HG02642 (cell line): ENCODE results near the gene CSE1L.
"Not testable (repeated sequence)": the region's sequence is repeated elsewhere in the genome, so short reads cannot be mapped to it uniquely, and the experiment has no call there.

ENCODE experiments used
- ATAC-seq: cut with Tn5 transposase; IDR thresholded peaks from one replicate; pipeline ENCODE4 v1.9.1; 2021; ENCODE audit warnings: mild to moderate bottlenecking; ENCODE audit not compliant: unreplicated experiment, poor library complexity

The CSE1L gene, protein sequence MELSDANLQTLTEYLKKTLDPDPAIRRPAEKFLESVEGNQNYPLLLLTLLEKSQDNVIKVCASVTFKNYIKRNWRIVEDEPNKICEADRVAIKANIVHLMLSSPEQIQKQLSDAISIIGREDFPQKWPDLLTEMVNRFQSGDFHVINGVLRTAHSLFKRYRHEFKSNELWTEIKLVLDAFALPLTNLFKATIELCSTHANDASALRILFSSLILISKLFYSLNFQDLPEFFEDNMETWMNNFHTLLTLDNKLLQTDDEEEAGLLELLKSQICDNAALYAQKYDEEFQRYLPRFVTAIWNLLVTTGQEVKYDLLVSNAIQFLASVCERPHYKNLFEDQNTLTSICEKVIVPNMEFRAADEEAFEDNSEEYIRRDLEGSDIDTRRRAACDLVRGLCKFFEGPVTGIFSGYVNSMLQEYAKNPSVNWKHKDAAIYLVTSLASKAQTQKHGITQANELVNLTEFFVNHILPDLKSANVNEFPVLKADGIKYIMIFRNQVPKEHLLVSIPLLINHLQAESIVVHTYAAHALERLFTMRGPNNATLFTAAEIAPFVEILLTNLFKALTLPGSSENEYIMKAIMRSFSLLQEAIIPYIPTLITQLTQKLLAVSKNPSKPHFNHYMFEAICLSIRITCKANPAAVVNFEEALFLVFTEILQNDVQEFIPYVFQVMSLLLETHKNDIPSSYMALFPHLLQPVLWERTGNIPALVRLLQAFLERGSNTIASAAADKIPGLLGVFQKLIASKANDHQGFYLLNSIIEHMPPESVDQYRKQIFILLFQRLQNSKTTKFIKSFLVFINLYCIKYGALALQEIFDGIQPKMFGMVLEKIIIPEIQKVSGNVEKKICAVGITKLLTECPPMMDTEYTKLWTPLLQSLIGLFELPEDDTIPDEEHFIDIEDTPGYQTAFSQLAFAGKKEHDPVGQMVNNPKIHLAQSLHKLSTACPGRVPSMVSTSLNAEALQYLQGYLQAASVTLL

DNA sequence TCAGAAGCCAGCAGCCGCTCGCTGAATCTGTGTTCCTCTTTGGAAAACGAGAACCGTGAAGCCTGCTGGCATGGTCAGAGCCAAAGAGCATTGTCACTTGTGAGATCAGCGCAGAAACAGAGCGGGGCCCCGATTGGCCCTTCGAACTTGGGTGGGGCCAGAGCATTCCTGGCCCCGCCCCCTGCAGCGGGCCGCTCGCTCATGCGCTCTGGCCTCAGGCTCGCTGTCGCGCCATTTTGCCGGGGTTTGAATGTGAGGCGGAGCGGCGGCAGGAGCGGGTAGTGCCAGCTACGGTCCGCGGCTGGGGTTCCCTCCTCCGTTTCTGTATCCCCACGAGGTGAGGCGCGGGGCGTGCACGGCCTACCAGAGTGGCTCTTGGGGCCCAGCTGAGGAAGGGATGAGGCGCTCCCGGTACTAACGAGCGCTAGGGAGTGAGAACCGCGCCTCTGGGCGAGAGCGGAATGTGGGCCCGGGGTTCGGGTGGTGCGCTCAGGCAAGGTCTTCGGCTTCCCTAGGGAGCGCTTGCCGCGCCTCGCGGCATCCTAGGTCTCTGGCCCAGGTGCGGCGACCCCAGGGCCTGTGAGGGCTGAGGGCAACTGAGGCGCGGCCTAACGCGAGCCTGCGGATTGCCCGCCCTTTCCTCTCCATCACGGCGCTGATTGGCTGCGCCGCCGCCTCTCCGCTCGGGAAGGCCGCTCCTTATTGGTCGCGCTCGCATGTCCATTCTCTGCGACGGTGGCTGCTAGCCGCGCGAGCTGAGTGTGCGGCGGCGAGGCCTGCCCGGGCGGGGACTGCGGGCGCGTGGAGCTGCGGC lies at the start of gene CSE1L:
Gene CSE1L, plus strand, starts transcription at position 226 of the 814 bp plus-strand sequence. CDS start 12,152 bp downstream, outside the sequence.
- ATAC-seq, result peak; percentile 90

DNA sequence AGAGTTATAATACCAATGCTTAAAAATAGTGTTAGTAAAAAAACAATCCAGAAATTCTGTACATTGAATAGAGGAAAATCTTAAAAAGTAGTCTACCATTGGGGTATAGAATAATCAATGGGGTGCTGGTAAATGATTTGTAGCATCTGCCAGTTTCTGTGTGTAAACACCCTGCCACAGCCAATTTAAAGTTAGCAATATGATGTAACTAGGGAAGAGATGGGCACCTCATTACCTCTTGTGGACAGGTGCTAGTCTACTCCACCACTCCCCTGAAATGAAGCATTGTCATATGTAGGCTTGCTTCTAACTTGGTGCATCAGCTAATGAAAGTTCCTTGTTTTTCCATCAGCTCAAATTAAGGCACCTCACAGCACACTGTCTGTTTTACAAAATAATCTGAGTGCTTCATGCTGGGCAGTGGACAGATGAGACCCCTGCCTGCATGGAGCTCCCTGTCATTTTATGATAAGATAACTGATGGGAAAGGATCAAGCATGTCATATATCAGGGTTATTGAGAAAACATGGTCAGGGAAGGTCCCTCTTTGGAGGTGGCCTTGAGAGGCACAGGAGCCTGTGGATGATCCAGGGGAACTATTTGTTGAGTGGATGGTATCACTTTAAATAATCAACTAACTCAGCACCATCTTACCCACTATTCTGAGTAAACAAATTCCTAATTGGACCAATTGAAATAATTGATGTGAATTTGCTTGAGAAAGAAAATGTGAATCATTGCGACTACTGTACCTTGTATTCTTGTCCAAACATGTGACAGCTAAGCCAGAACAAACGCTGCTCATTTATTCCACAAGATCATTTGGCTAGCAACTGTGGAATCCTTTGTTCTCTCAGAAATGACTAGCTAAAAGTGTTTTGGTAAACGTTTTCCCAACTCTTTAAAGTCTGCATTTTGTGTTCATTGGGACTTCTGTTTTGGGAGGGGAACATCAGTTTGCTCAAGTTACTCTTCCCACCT lies 45.9 kb upstream of the CSE1L start:
- no peak for ATAC-seq

DNA sequence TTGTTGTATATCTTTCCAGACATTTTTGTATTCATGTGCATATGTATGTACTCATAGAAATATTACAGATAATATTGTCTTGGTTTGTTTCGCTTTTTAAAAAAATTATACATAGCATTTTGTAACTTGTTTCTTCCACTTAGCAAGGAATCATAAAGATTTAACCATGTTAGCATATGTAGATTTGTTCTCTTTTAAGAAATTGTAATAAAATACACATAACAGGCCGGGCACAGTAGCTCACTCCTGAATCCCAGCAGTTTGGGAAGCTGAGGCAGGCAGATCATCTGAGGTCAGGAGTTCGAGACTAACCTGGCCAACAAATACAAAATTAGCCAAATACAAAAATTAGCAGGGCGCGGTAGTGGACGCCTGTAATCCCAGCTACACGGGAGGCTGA lies 44.4 kb upstream of the CSE1L start:
- ATAC-seq, result no peak

DNA sequence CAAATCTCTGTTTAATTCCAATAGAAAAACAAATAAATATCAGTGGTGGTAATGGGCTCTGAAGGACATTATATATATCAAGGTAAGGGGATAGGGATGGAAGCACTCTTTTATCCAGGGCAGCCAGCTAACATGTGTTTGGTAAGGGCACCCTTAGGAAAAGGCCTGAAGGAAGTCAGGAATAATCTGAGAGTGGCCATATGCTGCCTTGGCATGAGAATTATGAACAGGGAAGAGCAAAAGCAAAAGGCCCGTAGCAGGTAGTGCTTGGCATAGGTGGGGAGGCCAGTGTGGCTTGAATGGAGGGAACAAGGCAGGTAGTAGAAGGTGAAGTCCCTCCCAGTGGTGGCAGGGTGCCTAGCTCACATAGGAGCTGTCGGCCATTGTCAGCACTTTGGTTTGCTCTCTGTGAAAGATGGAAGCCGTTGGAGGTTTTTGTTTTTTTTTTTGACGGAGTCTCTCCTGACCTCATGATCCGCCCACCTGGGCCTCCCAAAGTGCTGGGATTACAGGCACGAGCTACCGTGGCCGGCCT lies 39.6 kb upstream of the CSE1L start:
- no peak for ATAC-seq

DNA sequence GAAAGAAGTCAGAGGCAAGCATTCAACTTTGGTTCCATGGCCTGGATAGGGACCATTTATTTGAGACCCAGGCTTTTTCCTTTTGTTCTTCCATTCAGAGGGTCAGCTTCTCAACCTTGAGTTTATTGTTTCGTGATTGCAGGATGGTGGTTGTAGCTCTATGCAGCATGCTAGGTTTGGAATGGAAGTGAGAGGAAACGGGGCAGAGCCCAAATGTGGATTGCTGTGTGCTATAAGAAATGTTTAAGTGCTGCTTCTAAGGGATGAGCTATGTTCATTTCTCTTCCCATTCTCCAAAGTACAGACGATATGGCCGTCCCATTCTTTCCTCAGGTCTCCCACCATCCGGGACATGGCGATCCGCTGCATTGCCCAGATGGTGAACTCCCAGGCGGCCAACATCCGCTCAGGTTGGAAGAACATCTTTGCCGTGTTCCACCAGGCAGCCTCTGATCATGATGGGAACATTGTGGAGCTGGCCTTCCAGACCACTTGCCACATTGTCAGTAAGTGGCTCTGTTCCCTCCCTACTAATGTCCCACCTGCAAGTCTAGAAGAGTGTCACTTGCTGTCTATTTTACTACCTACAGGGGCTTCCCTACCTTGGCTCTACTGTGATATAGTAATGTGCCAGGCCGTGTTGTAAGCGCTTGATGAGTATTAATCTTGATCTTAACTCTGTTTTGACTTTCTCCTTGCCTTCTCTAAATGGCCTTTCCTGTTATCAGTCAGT lies 36.0 kb upstream of the CSE1L start:
- ATAC-seq, result no peak

DNA sequence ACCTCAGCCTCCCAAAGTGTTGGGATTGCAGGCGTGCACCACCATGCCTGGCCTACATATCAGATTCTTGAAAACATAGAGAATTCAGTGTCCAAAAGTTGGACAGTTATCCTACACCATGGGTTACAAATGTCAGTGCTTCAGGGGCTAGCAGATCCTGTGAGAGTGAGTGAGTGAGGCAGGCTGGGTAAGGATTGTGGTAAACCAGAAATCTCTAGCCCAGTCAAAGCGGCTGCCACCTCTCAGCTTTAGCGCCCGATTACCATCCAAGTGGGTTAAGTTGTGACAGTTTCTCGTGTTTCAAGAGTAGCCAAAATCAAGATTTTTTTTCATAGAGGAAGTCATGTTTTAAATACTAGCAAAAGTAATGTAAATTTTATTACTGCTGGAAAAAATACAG lies 21.9 kb upstream of the CSE1L start:
- no peak for ATAC-seq

DNA sequence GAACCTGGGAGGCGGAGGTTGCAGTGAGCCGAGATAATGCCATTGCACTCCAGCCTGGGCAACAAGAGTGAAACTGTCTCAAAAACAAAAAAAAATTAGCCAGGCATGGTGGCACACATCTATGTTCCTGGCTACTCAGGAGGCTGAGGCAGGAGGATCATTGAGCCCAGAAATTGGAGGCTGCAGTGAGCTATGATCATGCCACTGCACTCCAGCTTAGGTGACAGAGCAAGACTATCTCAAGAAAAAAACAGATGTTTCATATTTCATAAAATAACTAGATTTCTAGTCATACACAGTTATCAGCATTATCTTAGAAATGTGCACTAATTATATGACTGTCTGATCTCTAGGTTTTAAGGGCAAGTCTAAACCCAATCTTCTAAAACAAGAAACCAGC lies 17.9 kb upstream of the CSE1L start:
- not testable (repeated sequence) for ATAC-seq

DNA sequence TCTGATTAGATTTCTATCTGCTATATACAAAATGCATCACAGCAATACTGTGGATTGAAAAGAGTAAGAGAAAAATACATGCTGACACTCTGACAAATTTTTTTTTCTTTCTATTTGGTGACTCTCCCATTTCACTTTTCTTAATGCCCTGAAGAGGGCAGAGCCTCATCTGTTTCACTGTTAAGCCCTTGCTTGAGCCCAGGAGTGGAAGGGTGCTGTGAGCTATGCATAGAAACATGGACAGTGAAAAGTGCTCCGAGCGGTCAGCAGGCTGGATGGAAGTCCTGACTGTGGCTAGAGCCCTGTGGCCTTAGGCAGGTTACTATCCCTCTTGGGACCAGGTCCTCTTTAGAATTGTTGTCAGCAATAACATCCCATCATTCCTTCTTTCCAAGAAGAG lies 17.4 kb upstream of the CSE1L start:
- no peak for ATAC-seq

DNA sequence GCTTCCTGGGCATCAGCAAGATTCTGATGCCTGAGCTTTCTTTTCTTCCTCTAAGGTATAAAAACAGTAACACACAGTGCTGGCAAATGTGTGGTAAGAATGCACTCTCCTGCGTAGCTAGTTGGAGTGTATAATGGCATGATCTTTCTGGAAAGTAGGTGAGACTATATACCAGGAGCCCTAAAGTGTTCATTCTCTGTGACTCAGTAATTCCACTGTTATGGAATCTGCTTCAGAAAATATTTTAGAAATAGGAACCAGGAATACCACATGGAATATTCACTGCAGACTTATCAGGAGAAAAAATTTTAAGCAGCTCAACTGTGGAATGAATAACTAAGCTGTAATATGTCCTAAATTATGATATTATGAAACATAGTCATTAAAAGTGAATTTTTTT lies 16.9 kb upstream of the CSE1L start:
- no peak for ATAC-seq

DNA sequence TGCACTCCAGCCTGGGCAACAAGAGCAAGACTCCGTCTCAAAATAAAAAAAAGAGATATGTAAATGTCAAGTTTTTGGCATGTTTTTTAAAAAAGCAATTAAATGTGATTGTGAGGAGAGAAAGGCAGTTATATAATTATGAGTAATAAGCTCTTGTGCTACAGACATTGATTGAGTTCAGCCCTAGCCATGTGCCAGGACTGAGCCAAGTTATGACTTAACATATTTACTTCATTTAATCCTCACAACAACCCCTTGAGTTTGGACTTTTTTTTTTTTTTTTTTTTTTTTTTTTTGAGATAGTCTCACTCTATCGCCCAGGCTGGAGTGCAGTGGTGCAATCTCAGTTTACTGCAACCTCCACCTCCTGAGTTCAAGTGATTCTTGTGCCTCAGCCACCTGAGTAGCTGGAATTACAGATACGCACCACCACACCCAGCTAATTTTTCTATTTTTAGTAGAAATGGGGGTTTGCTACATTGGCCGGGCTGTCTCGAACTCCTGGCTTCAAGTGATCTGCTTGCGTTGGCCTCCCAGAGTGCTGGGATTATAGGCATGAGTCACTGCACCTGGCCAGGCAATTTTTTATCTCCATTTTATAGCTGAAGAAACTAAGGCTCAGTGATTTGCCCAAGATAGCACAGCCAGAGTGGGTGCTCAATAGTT lies 15.0 kb upstream of the CSE1L start:
- ATAC-seq, result no peak

DNA sequence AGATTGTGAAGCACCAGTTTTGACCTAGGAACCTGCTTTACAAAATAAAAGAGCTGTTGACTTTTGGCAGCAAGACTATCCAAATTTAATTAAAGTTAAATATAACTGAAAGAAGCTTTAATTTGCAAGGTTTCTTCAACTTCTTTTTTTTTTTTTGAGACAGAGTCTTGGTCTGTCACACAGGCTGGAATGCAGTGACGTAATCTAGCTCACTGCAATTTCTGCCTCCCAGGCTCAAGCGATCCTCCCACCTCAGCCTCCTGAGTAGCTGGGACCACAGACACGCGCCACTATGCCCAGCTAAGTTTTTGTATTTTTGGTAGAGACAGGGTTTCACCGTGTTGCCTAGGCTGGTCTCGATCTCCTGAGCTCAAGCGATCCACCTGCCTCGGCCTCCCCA lies 13.7 kb upstream of the CSE1L start:
- ATAC-seq, result no peak

DNA sequence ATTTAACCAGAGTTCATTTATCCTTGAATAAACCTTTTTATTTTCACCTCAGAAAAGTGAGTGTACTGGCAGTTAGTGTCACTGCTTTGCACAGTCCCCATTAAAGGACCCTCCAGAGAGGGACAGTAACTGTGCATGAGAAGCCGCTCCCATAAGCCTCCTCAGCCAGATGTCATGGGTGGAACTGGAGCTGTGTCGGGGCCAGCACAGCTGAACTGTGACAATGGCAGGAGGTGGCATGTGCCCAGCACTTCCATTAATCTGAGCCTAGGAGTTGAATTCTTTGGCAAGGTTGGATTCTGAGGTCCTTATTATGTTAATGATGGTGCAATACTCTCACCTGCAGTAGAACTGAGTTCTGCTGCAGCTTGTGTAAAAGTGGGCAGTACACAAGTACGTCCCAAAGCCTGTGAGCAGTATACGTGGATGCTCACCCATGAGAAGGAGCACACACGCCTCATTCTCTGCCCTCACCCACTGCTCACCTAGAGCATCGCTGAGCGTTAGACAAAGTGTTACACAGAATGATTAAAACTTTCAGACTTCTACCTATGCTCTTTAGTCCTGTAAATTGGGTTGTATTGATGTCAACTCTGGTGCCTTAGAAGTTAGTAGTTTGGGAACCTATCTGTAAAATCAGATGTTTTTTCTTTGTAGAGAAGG lies 11.9 kb upstream of the CSE1L start:
- no peak for ATAC-seq

DNA sequence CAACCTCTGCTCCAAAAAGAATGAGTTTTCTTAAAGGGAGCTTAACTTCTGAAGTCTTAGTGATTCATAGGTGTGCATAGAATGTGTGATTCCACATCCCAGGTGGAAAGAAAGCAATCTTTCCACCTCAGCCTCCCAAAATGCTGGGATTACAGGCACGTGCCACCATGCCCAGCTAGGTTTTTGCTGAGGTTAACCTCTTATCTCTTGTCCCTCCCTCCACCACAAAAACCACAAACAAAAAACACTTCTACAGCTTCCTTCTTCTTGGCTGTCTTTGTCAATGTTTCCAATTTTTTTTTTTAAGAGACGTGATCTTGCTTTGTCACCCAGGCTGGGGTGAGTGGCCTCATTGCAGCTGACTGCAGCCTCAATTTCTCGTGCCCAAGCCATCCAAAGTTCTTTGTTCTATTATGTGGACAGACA lies 8.1 kb upstream of the CSE1L start:
- no peak for ATAC-seq

DNA sequence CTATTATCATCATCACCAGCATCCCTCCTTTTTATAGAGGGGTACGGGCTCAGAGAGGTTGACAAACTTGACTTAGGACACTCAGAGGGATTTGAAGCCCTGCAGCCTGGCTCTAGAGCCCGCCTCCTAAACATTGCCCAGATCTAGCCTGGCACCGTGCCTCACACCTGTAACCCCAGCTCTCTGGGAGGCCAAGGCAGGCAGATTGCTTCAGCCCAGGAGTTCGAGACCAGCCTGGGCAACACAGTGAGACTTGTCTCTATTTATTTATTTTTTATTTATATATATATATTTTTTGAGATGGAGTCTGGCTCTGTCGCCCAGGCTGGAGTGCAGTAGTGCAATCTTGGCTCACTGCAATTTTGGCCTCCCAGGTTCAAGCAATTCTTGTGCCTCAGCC lies 6.3 kb upstream of the CSE1L start:
- ATAC-seq, result no peak

DNA sequence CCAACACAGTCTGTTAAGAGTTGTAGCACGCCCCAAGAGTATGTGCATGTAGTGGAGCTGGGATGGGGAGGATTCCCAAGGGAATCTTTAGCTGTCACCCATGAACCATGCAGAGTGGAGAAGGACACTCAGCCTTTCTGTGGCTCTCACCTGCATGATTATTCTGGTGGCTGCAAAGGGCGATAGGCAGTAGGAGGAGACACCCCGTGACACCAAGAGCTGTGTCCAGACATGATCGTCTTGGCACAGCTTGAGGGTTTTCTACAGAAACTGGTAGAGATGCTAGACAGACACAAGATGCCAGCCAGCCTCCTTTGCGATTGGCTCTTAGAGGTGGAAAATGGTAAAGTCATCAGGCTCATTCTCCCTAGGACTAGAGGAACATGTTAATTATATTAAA lies 3.1 kb upstream of the CSE1L start:
- ATAC-seq, result no peak

DNA sequence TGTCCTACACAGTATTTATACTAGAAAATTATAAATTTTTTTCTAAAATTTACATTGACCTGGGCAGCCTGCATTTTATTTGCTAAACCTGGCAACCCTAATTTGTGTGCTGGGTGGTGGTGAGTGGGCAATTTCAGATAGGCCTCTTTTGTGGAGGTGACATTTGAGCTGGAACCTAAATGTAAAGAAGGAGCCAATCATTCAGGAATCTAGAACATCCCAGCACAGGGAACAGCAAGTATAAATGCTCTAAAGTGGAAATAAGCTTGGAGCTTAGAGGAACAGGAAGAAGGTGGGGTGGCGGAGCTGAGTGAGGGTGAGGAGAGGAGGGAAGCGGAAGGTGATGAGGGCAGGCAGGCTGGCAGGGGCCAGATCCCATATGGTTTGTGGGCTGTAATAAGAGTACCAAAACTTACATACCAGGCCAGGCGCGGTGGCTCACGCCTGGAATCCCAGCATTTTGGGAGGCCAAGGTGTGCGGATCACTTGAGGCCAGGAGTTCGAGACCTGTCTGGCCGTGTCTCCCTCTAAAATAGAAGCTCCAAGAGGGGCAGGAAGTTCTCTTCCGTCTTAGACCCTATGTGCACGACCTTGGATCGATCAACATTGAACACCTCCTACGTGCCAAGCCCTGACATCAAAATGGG lies 549 bp upstream of the CSE1L start:
- ATAC-seq, result peak; percentile 6

DNA sequence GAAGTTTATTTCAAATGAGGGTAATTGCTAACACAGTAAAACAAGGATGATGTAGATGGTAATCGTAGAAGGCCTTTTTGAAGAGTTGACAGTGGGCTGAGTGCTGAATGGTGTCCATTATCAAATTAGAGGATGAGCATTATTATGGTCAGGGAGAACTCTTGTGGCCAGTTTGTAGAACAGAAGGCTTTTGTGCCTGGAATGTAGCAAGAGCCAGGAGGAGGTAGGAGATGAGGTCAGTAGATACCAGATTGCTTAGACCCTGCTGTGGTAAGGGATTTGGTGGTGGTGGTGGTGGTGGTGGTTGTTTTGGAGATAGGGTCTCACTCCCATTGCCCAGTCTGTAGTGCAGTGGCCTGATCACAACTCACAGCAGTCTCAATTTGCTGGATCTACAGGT lies 6.2 kb downstream of the CSE1L start:
- ATAC-seq, result no peak
